Colonic mucosa (tissue), 4 donors: ENCODE data around the gene MESD. TPM values are rescaled to one million over a fixed set of nuclear protein-coding genes. Genes with fewer than 3 reads are reported as not detected.
A peak's percentile ranks its signal among the peaks of the same experiment; 100 is the strongest.

Experiments
- DNase-seq: peaks from one replicate; pipeline ENCODE4 v3.0.0-alpha.2; 2020
- H3K27ac ChIP-seq: fragments of 200-600 bp; one replicate; pipeline ENCODE4 v1.8.0; 2021
- H3K27me3 ChIP-seq: fragments of 200-600 bp; one replicate; pipeline ENCODE4 v1.8.0; 2021
- H3K36me3 ChIP-seq: fragments of 200-600 bp; one replicate; pipeline ENCODE4 v1.8.0; 2021
- H3K4me1 ChIP-seq: fragments of 200-600 bp; one replicate; pipeline ENCODE4 v1.8.0; 2021; ENCODE audit warnings: mild to moderate bottlenecking
- H3K4me3 ChIP-seq: fragments of 200-600 bp; one replicate; pipeline ENCODE4 v1.8.0; 2021
- H3K9ac ChIP-seq, 2 donors: one replicate each; pipeline ENCODE4 v1.7.0; 2013; ENCODE audit warnings: control low read depth in 2 of 2, low read depth in 2 of 2, low read length in 2 of 2
- H3K9me3 ChIP-seq: fragments of 200-600 bp; one replicate; pipeline ENCODE4 v1.8.0; 2021
- CTCF ChIP-seq: fragments of 200-600 bp; IDR thresholded peaks from one replicate; pipeline ENCODE4 v1.8.0; 2022; ENCODE audit warnings: antibody characterized with exemption, mild to moderate bottlenecking
- intact Hi-C: fragments of 100-400 bp; cut with DNase I; formaldehyde crosslinking; loops from one replicate; pipeline ENCODE4 v1.14.1; 2022
- total RNA-seq, 2 donors: library from RNA; stranded (reverse); fragmentation: NEBNext Ultra II Directional in 1 of 2; extraction: Animal tissue kit (Norgen Biotek cat#: 25700) in 1 of 2; gene quantifications; one replicate each; pipeline ENCODE4 v1.2.1, GENCODE V29; 2021
- donor health status: healthy.
- donor health status: DM: no; HTN: no; CAD: no.
- donor health status: DM: no; HTN: no; CAD: no.

MESD gene
- total RNA-seq, 2 donors from 2014 or later: 20.4 to 26.1 TPM

- Histone ChIP-seq H3K27me3 (no peaks in the 10 kb centered on the region), H3K9me3 (no peaks in the 10 kb centered on the region), H3K4me3 (no peak overlapping the region), H3K4me1 (no peaks in the 10 kb centered on the region), H3K36me3 (no peaks in the 10 kb centered on the region), H3K27ac (no peak overlapping the region), H3K9ac (no peak overlapping the region)
- no peak for DNase-seq
- peak; percentile 24 for TF ChIP-seq CTCF
- intact Hi-C loops: no loop called here
Measured at GRCh38 chr15:80996247-80996646, 6.6 kb upstream of the MESD start.

GRCh38 chr15:80992441-80992840 is 2.8 kb upstream of the MESD start:
- intact Hi-C loops: no loop called here
- TF ChIP-seq CTCF: no peak
- DNase-seq: no peak
- H3K36me3 ChIP-seq: no peaks in the 10 kb centered on the region
- no peaks in the 10 kb centered on the region for H3K27me3 ChIP-seq
- H3K27ac ChIP-seq: no peak overlapping the region
- no peak overlapping the region for H3K9ac ChIP-seq
- peaks cover 14% of the 10 kb centered on the region for H3K4me1 ChIP-seq
- H3K9me3 ChIP-seq: no peaks in the 10 kb centered on the region
- H3K4me3 ChIP-seq: no peak overlapping the region

GRCh38 chr15:80992006-80992405 is 2.4 kb upstream of the MESD start:
- Histone ChIP-seq H3K36me3 (no peaks in the 10 kb centered on the region), H3K4me3 (no peak overlapping the region), H3K27me3 (no peaks in the 10 kb centered on the region), H3K9ac (no peak overlapping the region), H3K27ac (no peak overlapping the region), H3K9me3 (no peaks in the 10 kb centered on the region), H3K4me1 (peaks cover 14% of the 10 kb centered on the region)
- no peak for TF ChIP-seq CTCF
- intact Hi-C loops: no loop called here
- no peak for DNase-seq

- peaks cover 14% of the 10 kb centered on the region for H3K4me1 ChIP-seq
- H3K9me3 ChIP-seq: no peaks in the 10 kb centered on the region
- H3K4me3 ChIP-seq: no peak overlapping the region
- H3K27me3 ChIP-seq: no peaks in the 10 kb centered on the region
- intact Hi-C loops: no loop called here
- peak overlapping the region; percentile 94 for H3K27ac ChIP-seq
- no peaks in the 10 kb centered on the region for H3K36me3 ChIP-seq
- no peak for TF ChIP-seq CTCF
- peak; percentile 66 for DNase-seq
- H3K9ac ChIP-seq: no peak overlapping the region
Measured at GRCh38 chr15:80991421-80991820, 1.8 kb upstream of the MESD start.

GRCh38 chr15:80990955-80991354 is 1.3 kb upstream of the MESD start:
- Histone ChIP-seq H3K36me3 (no peaks in the 10 kb centered on the region), H3K27ac (peak overlapping the region; percentile 94), H3K4me1 (peaks cover 14% of the 10 kb centered on the region), H3K27me3 (no peaks in the 10 kb centered on the region), H3K9me3 (no peaks in the 10 kb centered on the region), H3K9ac (no peak overlapping the region), H3K4me3 (no peak overlapping the region)
- intact Hi-C loops: no loop called here
- no peak for TF ChIP-seq CTCF
- DNase-seq: no peak
